Effector memory CD4-positive, alpha-beta T cell (primary cell): ENCODE results near the gene CUX1.
"Not testable (repeated sequence)": the region's sequence is repeated elsewhere in the genome, so short reads cannot be mapped to it uniquely, and the experiment has no call there.

ENCODE experiments used
- DNase-seq, 3 donors: peaks; one replicate each; pipeline ENCODE4 v3.0.0-alpha.2; 2020
- H3K27ac ChIP-seq: 2 replicates; pipeline ENCODE4 v1.7.0; 2013; ENCODE audit warnings: mild to moderate bottlenecking, low read length, moderate library complexity; ENCODE audit not compliant: insufficient read depth, poor library complexity, severe bottlenecking
- H3K27me3 ChIP-seq: replicated peaks from 2 replicates; pipeline ENCODE4 v1.7.0; 2013; ENCODE audit warnings: mild to moderate bottlenecking, low read length; ENCODE audit not compliant: insufficient read depth, control insufficient read depth, poor library complexity, severe bottlenecking
- H3K36me3 ChIP-seq: 2 replicates; pipeline ENCODE4 v1.7.0; 2013; ENCODE audit warnings: mild to moderate bottlenecking, low read length, moderate library complexity; ENCODE audit not compliant: control insufficient read depth, insufficient read depth
- H3K4me1 ChIP-seq: 2 replicates; pipeline ENCODE4 v1.7.0; 2013; ENCODE audit warnings: low read length, mild to moderate bottlenecking; ENCODE audit not compliant: control insufficient read depth, insufficient read depth, poor library complexity, severe bottlenecking
- H3K4me3 ChIP-seq: 2 replicates; pipeline ENCODE4 v1.7.0; 2013; ENCODE audit warnings: low read length, low read depth, mild to moderate bottlenecking; ENCODE audit not compliant: insufficient read depth, poor library complexity, severe bottlenecking
- H3K9me3 ChIP-seq: 2 replicates; pipeline ENCODE4 v1.7.0; 2013; ENCODE audit warnings: mild to moderate bottlenecking, low read length, moderate library complexity; ENCODE audit not compliant: control insufficient read depth

Gene CUX1

GRCh38 chr7:102125127-102125596 lies 307.7 kb downstream of the CUX1 start:
- no peak for DNase-seq
- H3K27ac ChIP-seq = no peak overlapping the region
- H3K27me3 ChIP-seq = no peaks in the 10 kb centered on the region
- H3K4me1 ChIP-seq = no peaks in the 10 kb centered on the region
- no peak overlapping the region for H3K4me3 ChIP-seq
- no peaks in the 10 kb centered on the region for H3K9me3 ChIP-seq
- no peaks in the 10 kb centered on the region for H3K36me3 ChIP-seq

DNA sequence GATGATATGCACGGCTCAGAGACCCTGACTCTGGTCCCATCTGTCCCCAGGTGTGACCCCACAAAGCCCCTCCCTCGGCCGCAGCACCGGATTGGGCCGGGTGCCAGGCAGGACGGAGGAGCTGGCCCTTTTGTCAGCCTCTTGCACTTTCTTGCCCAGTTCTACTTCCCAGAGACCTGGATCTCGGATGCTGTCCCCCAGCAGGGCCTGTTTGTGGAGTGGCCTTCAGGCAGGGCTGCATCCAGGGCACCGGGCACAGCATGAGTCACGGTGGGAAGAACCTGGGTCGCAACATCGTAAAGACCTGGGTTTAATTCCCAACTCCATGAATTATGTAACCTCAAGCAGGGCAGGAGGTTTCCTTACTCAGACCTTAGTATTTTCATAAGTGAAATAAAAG lies 310.9 kb downstream of the CUX1 start:
- Histone ChIP-seq H3K4me3 (no peak overlapping the region), H3K36me3 (no peaks in the 10 kb centered on the region), H3K27ac (no peak overlapping the region), H3K4me1 (no peaks in the 10 kb centered on the region), H3K27me3 (no peaks in the 10 kb centered on the region), H3K9me3 (no peaks in the 10 kb centered on the region)
- DNase-seq = no peak

GRCh38 chr7:102129636-102130370 lies 312.4 kb downstream of the CUX1 start:
- no peaks in the 10 kb centered on the region for H3K4me1 ChIP-seq
- DNase-seq = no peak
- H3K4me3 ChIP-seq = no peak overlapping the region
- no peak overlapping the region for H3K27ac ChIP-seq
- no peaks in the 10 kb centered on the region for H3K36me3 ChIP-seq
- no peaks in the 10 kb centered on the region for H3K27me3 ChIP-seq
- H3K9me3 ChIP-seq = no peaks in the 10 kb centered on the region

- Histone ChIP-seq H3K27ac (no peak overlapping the region), H3K27me3 (no peaks in the 10 kb centered on the region), H3K4me3 (no peak overlapping the region), H3K9me3 (no peaks in the 10 kb centered on the region), H3K36me3 (no peaks in the 10 kb centered on the region), H3K4me1 (no peaks in the 10 kb centered on the region)
- DNase-seq = no peak
These were observed 314.9 kb downstream of the CUX1 start for GRCh38 chr7:102132209-102132752.

DNA sequence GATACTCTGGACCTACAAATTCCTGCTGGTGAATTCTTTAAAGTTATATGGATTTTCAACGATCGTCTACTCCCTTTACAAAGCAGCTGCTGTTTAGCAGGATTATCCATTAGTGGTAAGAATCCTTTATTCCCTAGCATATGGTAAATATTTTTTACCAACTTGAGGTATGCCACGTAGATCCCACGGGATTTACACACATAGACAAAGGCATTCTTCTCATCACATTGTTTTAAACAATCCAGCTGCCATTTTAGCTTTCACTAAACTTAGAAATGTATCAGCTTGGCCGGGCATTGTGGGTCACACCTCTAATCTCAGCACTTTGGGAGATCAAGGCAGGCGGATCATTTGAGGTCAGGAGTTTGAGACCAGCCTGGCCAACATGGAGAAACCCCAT lies 321.2 kb downstream of the CUX1 start:
- H3K27ac ChIP-seq = no peak overlapping the region
- no peaks in the 10 kb centered on the region for H3K9me3 ChIP-seq
- no peaks in the 10 kb centered on the region for H3K4me1 ChIP-seq
- DNase-seq = no peak
- H3K4me3 ChIP-seq = no peak overlapping the region
- no peaks in the 10 kb centered on the region for H3K27me3 ChIP-seq
- H3K36me3 ChIP-seq = no peaks in the 10 kb centered on the region

- H3K27ac ChIP-seq = no peak overlapping the region
- no peaks in the 10 kb centered on the region for H3K9me3 ChIP-seq
- H3K4me3 ChIP-seq = no peak overlapping the region
- H3K36me3 ChIP-seq = no peaks in the 10 kb centered on the region
- no peaks in the 10 kb centered on the region for H3K27me3 ChIP-seq
- DNase-seq = no peak
- no peaks in the 10 kb centered on the region for H3K4me1 ChIP-seq
These were observed 323.5 kb downstream of the CUX1 start for GRCh38 chr7:102140952-102141370.

- not testable (repeated sequence) for DNase-seq, H3K27me3 ChIP-seq, H3K4me3 ChIP-seq, H3K27ac ChIP-seq, H3K36me3 ChIP-seq, H3K9me3 ChIP-seq, H3K4me1 ChIP-seq
These were observed 325.0 kb downstream of the CUX1 start for GRCh38 chr7:102142433-102142832.

DNA sequence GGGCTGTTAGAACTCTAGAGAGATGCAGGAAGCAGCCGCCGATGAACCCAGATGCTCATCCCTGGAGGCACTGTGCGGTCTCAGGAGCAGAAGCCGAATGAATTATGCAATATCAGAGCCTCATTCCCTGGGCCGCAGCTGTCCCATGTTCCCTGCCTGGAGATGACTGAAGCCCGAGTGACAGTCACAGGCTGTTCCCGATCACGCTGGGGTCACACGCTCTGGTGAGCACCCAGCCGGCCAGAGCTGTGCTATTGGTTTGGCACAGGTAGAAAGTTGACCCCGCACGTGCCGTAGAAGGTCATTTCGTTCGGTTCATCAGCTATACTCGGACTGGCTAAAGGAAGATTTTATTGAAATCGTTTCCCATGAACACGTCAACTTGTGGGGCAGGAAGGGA lies 328.7 kb downstream of the CUX1 start:
- DNase-seq = no peak

GRCh38 chr7:102147008-102147407 lies 329.6 kb downstream of the CUX1 start:
- no peak for DNase-seq

More for the DNA sequence above, 328.7 kb downstream of the CUX1 start:
- Histone ChIP-seq H3K4me3 (no peak overlapping the region), H3K4me1 (no peaks in the 10 kb centered on the region), H3K9me3 (no peaks in the 10 kb centered on the region), H3K36me3 (no peaks in the 10 kb centered on the region), H3K27me3 (no peaks in the 10 kb centered on the region), H3K27ac (no peak overlapping the region)

GRCh38 chr7:102148799-102149198 lies 331.4 kb downstream of the CUX1 start:
- H3K36me3 ChIP-seq = peaks cover 10% of the 10 kb centered on the region
- H3K9me3 ChIP-seq = no peaks in the 10 kb centered on the region
- H3K4me3 ChIP-seq = no peak overlapping the region
- no peaks in the 10 kb centered on the region for H3K27me3 ChIP-seq
- H3K4me1 ChIP-seq = no peaks in the 10 kb centered on the region
- H3K27ac ChIP-seq = no peak overlapping the region
- no peak for DNase-seq

More at GRCh38 chr7:102147008-102147407, 329.6 kb downstream of the CUX1 start:
- H3K27me3 ChIP-seq = no peaks in the 10 kb centered on the region
- H3K4me1 ChIP-seq = no peaks in the 10 kb centered on the region
- H3K9me3 ChIP-seq = no peaks in the 10 kb centered on the region
- no peak overlapping the region for H3K27ac ChIP-seq
- H3K36me3 ChIP-seq = no peaks in the 10 kb centered on the region
- H3K4me3 ChIP-seq = no peak overlapping the region
